H9 (cell line): ENCODE data around the gene SEC14L5. TPM values are rescaled to one million over a fixed set of nuclear protein-coding genes. Genes with fewer than 3 reads are reported as not detected.

Experiments
- DNase-seq: peaks from one replicate; pipeline ENCODE4 v3.0.0-alpha.2; 2017
- H2AFZ ChIP-seq: one replicate; pipeline ENCODE4 v1.6.1; 2013; ENCODE audit warnings: mild to moderate bottlenecking, low read length, control low read depth, moderate library complexity
- H2AK5ac ChIP-seq: 2 replicates; pipeline ENCODE4 v1.6.1; 2013; ENCODE audit warnings: low read length, control low read depth, mixed read lengths; ENCODE audit not compliant: insufficient read length
- H2BK120ac ChIP-seq: one replicate; pipeline ENCODE4 v1.6.1; 2013; ENCODE audit warnings: low read depth, mild to moderate bottlenecking, low read length, control low read depth, inconsistent platforms; ENCODE audit not compliant: poor library complexity, severe bottlenecking
- H2BK12ac ChIP-seq: 2 replicates; pipeline ENCODE4 v1.6.1; 2013; ENCODE audit warnings: low read length, control low read depth, mixed read lengths, low read depth; ENCODE audit not compliant: insufficient read length
- H2BK15ac ChIP-seq: 2 replicates; pipeline ENCODE4 v1.6.1; 2013; ENCODE audit warnings: low read depth, low read length, control low read depth
- H2BK20ac ChIP-seq: one replicate; pipeline ENCODE4 v1.6.1; 2013; ENCODE audit warnings: low read depth, mild to moderate bottlenecking, low read length, control low read depth, inconsistent platforms; ENCODE audit not compliant: poor library complexity, severe bottlenecking
- H2BK5ac ChIP-seq: 2 replicates; pipeline ENCODE4 v1.6.1; 2013; ENCODE audit warnings: low read length, control low read depth, mixed read lengths; ENCODE audit not compliant: insufficient read length
- H3K14ac ChIP-seq: 2 replicates; pipeline ENCODE4 v1.6.1; 2013; ENCODE audit warnings: low read length, control low read depth; ENCODE audit not compliant: insufficient read depth
- H3K18ac ChIP-seq: 2 replicates; pipeline ENCODE4 v1.6.1; 2013; ENCODE audit warnings: low read depth, mild to moderate bottlenecking, mixed read lengths, low read length, control low read depth; ENCODE audit not compliant: insufficient read length
- H3K23ac ChIP-seq: 2 replicates; pipeline ENCODE4 v1.6.1; 2013; ENCODE audit warnings: low read length, control low read depth, mixed read lengths, low read depth; ENCODE audit not compliant: insufficient read length
- H3K23me2 ChIP-seq: 2 replicates; pipeline ENCODE4 v1.6.1; 2013; ENCODE audit warnings: low read depth, mild to moderate bottlenecking, mixed read lengths, low read length, control low read depth; ENCODE audit not compliant: insufficient read length, poor library complexity, severe bottlenecking
- H3K27ac ChIP-seq: 2 replicates; pipeline ENCODE4 v1.5.1; 2013; ENCODE audit warnings: low read length, control low read depth, mixed read lengths, low read depth; ENCODE audit not compliant: insufficient read length
- H3K27me3 ChIP-seq: 2 replicates; pipeline ENCODE4 v1.6.1; 2013; ENCODE audit warnings: low read length, control low read depth, inconsistent platforms; ENCODE audit not compliant: insufficient read depth
- H3K4ac ChIP-seq: 2 replicates; pipeline ENCODE4 v1.6.1; 2013; ENCODE audit warnings: low read depth, mild to moderate bottlenecking, control low read depth, inconsistent platforms, low read length, moderate library complexity
- H3K4me1 ChIP-seq: 2 replicates; pipeline ENCODE4 v1.6.1; 2013; ENCODE audit warnings: low read length, control low read depth, inconsistent platforms; ENCODE audit not compliant: insufficient read depth
- H3K4me2 ChIP-seq: 2 replicates; pipeline ENCODE4 v1.6.1; 2013; ENCODE audit warnings: low read length, control low read depth, mixed read lengths; ENCODE audit not compliant: insufficient read length, insufficient read depth
- H3K56ac ChIP-seq: 2 replicates; pipeline ENCODE4 v1.6.1; 2013; ENCODE audit warnings: low read depth, mild to moderate bottlenecking, mixed read lengths, low read length, control low read depth; ENCODE audit not compliant: insufficient read length
- H3K79me1 ChIP-seq: 2 replicates; pipeline ENCODE4 v1.6.1; 2013; ENCODE audit warnings: low read depth, mild to moderate bottlenecking, moderate library complexity, low read length, control low read depth, inconsistent platforms; ENCODE audit not compliant: insufficient read depth, poor library complexity, severe bottlenecking
- H3K79me2 ChIP-seq: 2 replicates; pipeline ENCODE4 v1.6.1; 2013; ENCODE audit warnings: low read length, control low read depth, inconsistent platforms; ENCODE audit not compliant: insufficient read depth
- H3K9ac ChIP-seq: 2 replicates; pipeline ENCODE4 v1.6.1; 2013; ENCODE audit warnings: low read length, control low read depth, mixed read lengths; ENCODE audit not compliant: insufficient read length; ENCODE audit errors: extremely low read depth
- H3K9me3 ChIP-seq: one replicate; pipeline ENCODE4 v1.6.1; 2013; ENCODE audit warnings: low read depth, low read length, inconsistent platforms; ENCODE audit not compliant: control insufficient read depth
- H3T11ph ChIP-seq: one replicate; pipeline ENCODE4 v1.6.1; 2013; ENCODE audit warnings: mild to moderate bottlenecking, low read length, control low read depth, inconsistent platforms
- H4K20me1 ChIP-seq: one replicate; pipeline ENCODE4 v1.6.1; 2013; ENCODE audit not compliant: control insufficient read depth, insufficient read length, insufficient read depth
- H4K5ac ChIP-seq: 2 replicates; pipeline ENCODE4 v1.6.1; 2013; ENCODE audit warnings: low read depth, mild to moderate bottlenecking, mixed read lengths, low read length, control low read depth; ENCODE audit not compliant: insufficient read length
- H4K8ac ChIP-seq: replicated peaks from 2 replicates; pipeline ENCODE4 v1.6.1; 2013; ENCODE audit warnings: low read length, control low read depth, mixed read lengths, low read depth; ENCODE audit not compliant: insufficient read length
- H4K91ac ChIP-seq: 2 replicates; pipeline ENCODE4 v1.6.1; 2013; ENCODE audit warnings: low read depth, mild to moderate bottlenecking, moderate library complexity, mixed read lengths, low read length, control low read depth; ENCODE audit not compliant: insufficient read length
- H3K27ac Mint-ChIP-seq, 3 experiments: 2 replicates in 2 of 3; 3 replicates in 1 of 3; pipeline ENCODE4 v1.8.0; 2020 to 2021; ENCODE audit warnings: mixed read lengths in 3 of 3, mild to moderate bottlenecking in 1 of 3, moderate library complexity in 1 of 3
- H3K27me3 Mint-ChIP-seq: 2 replicates; pipeline ENCODE4 v1.8.0; 2021; ENCODE audit warnings: low read depth, mild to moderate bottlenecking, moderate library complexity, mixed read lengths
- H3K36me3 Mint-ChIP-seq, 3 experiments: 2 replicates in 2 of 3; 3 replicates in 1 of 3; pipeline ENCODE4 v1.8.0; 2020 to 2021; ENCODE audit warnings: low read depth in 3 of 3, mixed read lengths in 3 of 3; ENCODE audit not compliant: insufficient read depth in 1 of 3
- H3K4me1 Mint-ChIP-seq, 2 experiments: 2 replicates each; pipeline ENCODE4 v1.8.0; 2020; ENCODE audit warnings: mixed read lengths in 2 of 2
- H3K4me3 Mint-ChIP-seq, 2 experiments: 2 replicates in 1 of 2; 3 replicates in 1 of 2; pipeline ENCODE4 v1.8.0; 2020 to 2021; ENCODE audit warnings: mild to moderate bottlenecking in 2 of 2, mixed read lengths in 2 of 2, moderate library complexity in 1 of 2
- H3K9me3 Mint-ChIP-seq, 2 experiments: 2 replicates in 1 of 2; 3 replicates in 1 of 2; pipeline ENCODE4 v1.8.0; 2020; ENCODE audit warnings: mild to moderate bottlenecking in 2 of 2, mixed read lengths in 2 of 2, moderate library complexity in 1 of 2
- CTCF ChIP-seq: fragments of 200-600 bp; sonication (generic); conservative IDR thresholded peaks from 3 replicates; pipeline ENCODE4 v1.8.0; 2021; ENCODE audit warnings: antibody characterized with exemption, mild to moderate bottlenecking
- WGBS: extraction: QIAGEN DNeasy Blood & Tissue Kit; methylation state at CpG from one replicate; pipeline ENCODE4 v1.1.7; 2013; ENCODE audit warnings: missing lambda C conversion rate, low lambda C conversion rate, mixed read lengths; ENCODE audit not compliant: insufficient read length; ENCODE audit errors: extremely low coverage; 5-methylcytosine and 5-hydroxymethylcytosine counted together
- total RNA-seq: library from RNA; stranded (reverse); gene quantifications from 2 replicates; pipeline ENCODE4 v1.2.1, GENCODE V29; 2021

Gene SEC14L5
- total RNA-seq, 1 experiment from 2014 or later = 4.1 TPM

DNA sequence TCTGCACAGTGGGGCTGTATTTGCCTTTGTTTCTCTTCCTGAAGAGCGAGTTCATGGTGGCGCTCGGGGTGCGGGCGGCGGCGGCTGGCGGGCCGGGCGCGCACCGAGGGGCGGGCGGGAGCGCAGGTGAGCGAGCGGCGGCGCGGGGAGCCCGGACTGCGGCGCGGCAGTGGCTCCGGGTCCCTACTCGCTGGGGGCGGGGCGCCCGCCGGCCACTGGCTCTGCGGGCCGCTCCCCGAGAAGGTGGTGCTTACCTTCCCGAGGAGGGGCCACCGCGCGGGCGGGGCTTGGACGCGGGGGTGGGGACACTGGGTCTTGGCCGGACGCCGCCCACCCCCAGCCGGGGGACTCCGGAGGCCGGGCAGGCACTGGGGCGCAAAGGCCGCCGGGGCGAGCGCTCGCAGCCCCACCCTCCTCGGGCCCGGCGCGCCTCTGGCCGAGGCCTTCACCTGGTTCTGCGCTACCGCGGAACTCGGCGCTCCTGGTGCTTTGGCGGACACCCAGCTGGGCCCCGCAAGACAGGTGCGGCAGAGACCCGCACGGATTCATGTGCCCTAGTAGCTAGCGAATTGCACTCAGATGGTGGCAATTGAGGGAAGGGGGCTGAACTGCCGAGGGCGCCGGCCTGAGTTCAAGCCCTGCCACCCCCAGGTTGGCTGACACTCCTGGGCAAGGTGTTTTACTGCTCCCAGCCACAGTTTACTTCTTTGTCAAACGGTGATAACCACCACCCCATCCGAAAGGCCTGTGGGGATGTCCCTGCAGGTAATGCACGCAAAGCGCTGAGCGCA is 20.9 kb upstream of the SEC14L5 start, which contains the start of gene PPL:
Gene PPL (minus strand): TSS at position 158 of the 791 bp plus-strand sequence. CDS start 103 bp downstream, at position 55.
- no peak within 1 kb of the TSS for H4K5ac ChIP-seq
- WGBS = no CpG with 5 or more reads among the region's 76 CpGs
- H3K23me2 ChIP-seq = peaks cover 8% of the 10 kb centered on the region
- H2AK5ac ChIP-seq = no peak within 1 kb of the TSS
- peak within 1 kb of the TSS; percentile 56; the same call in 1 of the 2 replicates for H3K14ac ChIP-seq
- H2BK12ac ChIP-seq = no peak within 1 kb of the TSS
- H3T11ph ChIP-seq = no peak within 1 kb of the TSS
- H3K4ac ChIP-seq = no peak within 1 kb of the TSS
- peak; percentile 98 for DNase-seq
- TF ChIP-seq CTCF = no peak
- Mint-ChIP-seq H3K27ac (peak within 1 kb of the TSS in 1 of 3 experiments; percentile 61; a peak in 1 of 7 replicates), H3K4me1 (peaks cover 16 to 26% of the 10 kb centered on the region in 2 experiments), H3K9me3 (no peaks in the 10 kb centered on the region), H3K4me3 (peak within 1 kb of the TSS; percentile 83 to 92), H3K36me3 (no peaks in the 10 kb centered on the region; a peak in 1 of 7 replicates), H3K27me3 (0 out of 2 replicates have a peak, but pooled peaks cover 2% of the 10 kb centered on the region)
- peak within 1 kb of the TSS; percentile 13 for H3K18ac ChIP-seq
- H3K9ac ChIP-seq = peak within 1 kb of the TSS; percentile 28
- H4K91ac ChIP-seq = no peak within 1 kb of the TSS
- H2BK15ac ChIP-seq = no peak within 1 kb of the TSS
- no peaks in the 10 kb centered on the region for H3K79me1 ChIP-seq
- H2BK120ac ChIP-seq = no peak within 1 kb of the TSS
- no peak within 1 kb of the TSS for H3K27ac ChIP-seq
- no peak within 1 kb of the TSS for H2BK5ac ChIP-seq
- peaks cover under 1% of the 10 kb centered on the region for H3K4me1 ChIP-seq
- no peak within 1 kb of the TSS for H3K56ac ChIP-seq
- no peak within 1 kb of the TSS for H3K23ac ChIP-seq
- no peak within 1 kb of the TSS for H4K8ac ChIP-seq
- no peaks in the 10 kb centered on the region for H4K20me1 ChIP-seq
- no peaks in the 10 kb centered on the region for H3K79me2 ChIP-seq
- H2BK20ac ChIP-seq = no peak within 1 kb of the TSS
- H2AFZ ChIP-seq = no peak within 1 kb of the TSS
- peak within 1 kb of the TSS; percentile 25 for H3K4me2 ChIP-seq
- H3K27me3 ChIP-seq = no peaks in the 10 kb centered on the region
- H3K9me3 ChIP-seq = no peaks in the 10 kb centered on the region
